GM18868 (cell line): Measurements from ENCODE around the gene NXNL2.

ENCODE experiments used
- ATAC-seq: cut with Tn5 transposase; IDR thresholded peaks from one replicate; pipeline ENCODE4 v1.9.1; 2021; ENCODE audit warnings: mild to moderate bottlenecking, moderate library complexity; ENCODE audit not compliant: unreplicated experiment

NXNL2 gene

GRCh38 chr9:88534456-88535225, at the start of gene NXNL2:
Gene NXNL2 (plus strand): TSS chr9:88535178. CDS start chr9:88535435, 257 bp downstream.
- no peak for ATAC-seq

GRCh38 chr9:88488166-88488565, 46.8 kb upstream of the NXNL2 start:
- ATAC-seq: no peak

GRCh38 chr9:88494983-88495721, 39.8 kb upstream of the NXNL2 start:
- ATAC-seq: no peak

GRCh38 chr9:88497224-88497623, 37.8 kb upstream of the NXNL2 start:
- no peak for ATAC-seq

- ATAC-seq: no peak
These were observed 36.1 kb upstream of the NXNL2 start for GRCh38 chr9:88498880-88499279.

- ATAC-seq: no peak
These were observed 33.9 kb upstream of the NXNL2 start for GRCh38 chr9:88501086-88501485.

- ATAC-seq: no peak
These were observed 32.4 kb upstream of the NXNL2 start for GRCh38 chr9:88502552-88503034.

- ATAC-seq: no peak
These were observed 31.7 kb upstream of the NXNL2 start for GRCh38 chr9:88503081-88503844.

GRCh38 chr9:88503845-88504764, 30.9 kb upstream of the NXNL2 start:
- ATAC-seq: no peak

GRCh38 chr9:88508326-88508725, 26.7 kb upstream of the NXNL2 start:
- ATAC-seq: no peak

- ATAC-seq: no peak
These were observed 23.1 kb upstream of the NXNL2 start for GRCh38 chr9:88511906-88512305.

GRCh38 chr9:88514247-88514646, 20.7 kb upstream of the NXNL2 start:
- ATAC-seq: no peak

GRCh38 chr9:88521308-88521707, 13.7 kb upstream of the NXNL2 start:
- ATAC-seq: no peak

- ATAC-seq: no peak
These were observed 12.6 kb upstream of the NXNL2 start for GRCh38 chr9:88522360-88522759.

GRCh38 chr9:88523056-88523455, 11.9 kb upstream of the NXNL2 start:
- ATAC-seq: no peak

- no peak for ATAC-seq
These were observed 10.1 kb upstream of the NXNL2 start for GRCh38 chr9:88524911-88525310.

- ATAC-seq: no peak
These were observed 7.4 kb upstream of the NXNL2 start for GRCh38 chr9:88527618-88528017.

- ATAC-seq: no peak
These were observed 6.7 kb upstream of the NXNL2 start for GRCh38 chr9:88528080-88528790.

GRCh38 chr9:88529496-88529895, 5.5 kb upstream of the NXNL2 start:
- ATAC-seq: no peak

GRCh38 chr9:88530051-88530450, 4.9 kb upstream of the NXNL2 start:
- ATAC-seq: no peak
